K562 (cell line): ENCODE data around the gene PDCD11. TPM values are rescaled to one million over a fixed set of nuclear protein-coding genes. Genes with fewer than 3 reads are reported as not detected.

ENCODE experiments used
- ATAC-seq: fragments of 200-7000 bp; cut with Tn5 transposase; 3 replicates; pipeline ENCODE4 v1.9.1; 2020; ENCODE audit warnings: moderate library complexity
- BruUV-seq: library from RNA; stranded (reverse); fragments of 400-500 nt; replicated peaks from 2 replicates; lab custom pipeline; 2021; lab: Mats Ljungman, UMichigan
- CTCF ChIA-PET: fragments of 300-600 bp; formaldehyde crosslinking; extraction: SDS; loops from one replicate; lab custom pipeline; 2021; ENCODE audit warnings: low intra/inter-chr PET ratio; lab: Yijun Ruan, JAX
- POLR2A ChIA-PET: fragments of 300-600, 350-650 bp; sonication (Branson Sonifier 250); formaldehyde crosslinking; extraction: SDS; loops from one replicate; lab custom pipeline; 2021; ENCODE audit warnings: antibody characterized with exemption, inconsistent platforms; lab: Yijun Ruan, JAX
- DNase-seq, 4 experiments: peaks; one replicate each; pipeline versions ENCODE4 v3.0.0 to v3.0.0-alpha.2; 2011 to 2018; ENCODE audit warnings: low spot score in 3 of 4, mixed read lengths in 3 of 4; ENCODE audit errors: extremely low read depth in 1 of 4
- FAIRE-seq: peaks from 2 replicates; lab custom pipeline; 2011; peaks lifted over from hg19 to GRCh38; lab: Jason Lieb, UNC
- H2AFZ ChIP-seq: 2 replicates; pipeline ENCODE4 v1.6.0; 2011; ENCODE audit warnings: low read depth, low read length, control low read depth, inconsistent platforms
- H3K27ac ChIP-seq: fragments of 200-600 bp; 3 replicates; pipeline ENCODE4 v1.8.0; 2011; ENCODE audit warnings: low read depth, mild to moderate bottlenecking, control low read depth, inconsistent platforms, low read length, moderate library complexity, mixed read lengths; ENCODE audit errors: extremely low read depth
- H3K27me3 ChIP-seq, 2 experiments: fragments of 300-600 bp in 1 of 2; 2 replicates in 1 of 2; 3 replicates in 1 of 2; pipeline versions ENCODE4 v1.6.0 to v1.8.0; 2011; ENCODE audit warnings: inconsistent platforms in 2 of 2, low read length in 2 of 2, mild to moderate bottlenecking in 1 of 2, mixed read lengths in 1 of 2, moderate library complexity in 1 of 2; ENCODE audit not compliant: control insufficient read depth in 2 of 2, insufficient read depth in 2 of 2
- H3K36me3 ChIP-seq: fragments of 300-600 bp; 3 replicates; pipeline ENCODE4 v1.8.0; 2011; ENCODE audit warnings: mild to moderate bottlenecking, low read length, inconsistent platforms; ENCODE audit not compliant: control insufficient read depth, insufficient read depth
- H3K4me1 ChIP-seq, 2 experiments: fragments of 200-600 bp in 1 of 2; replicated peaks in 1 of 2; 2 replicates in 1 of 2; 3 replicates in 1 of 2; pipeline versions ENCODE4 v1.5.1 to v1.8.0; 2011; ENCODE audit warnings: inconsistent platforms in 2 of 2, low read length in 2 of 2, mild to moderate bottlenecking in 1 of 2, mixed read lengths in 1 of 2, moderate library complexity in 1 of 2; ENCODE audit not compliant: control insufficient read depth in 2 of 2, insufficient read depth in 2 of 2
- H3K4me2 ChIP-seq: 2 replicates; pipeline ENCODE4 v1.6.1; 2011; ENCODE audit warnings: low read length, control low read depth, inconsistent platforms, mixed read lengths; ENCODE audit not compliant: insufficient read depth
- H3K4me3 ChIP-seq: fragments of 200-600 bp; sonication (generic), shearing (Covaris generic); 2 replicates; pipeline ENCODE4 v1.5.1; 2016; ENCODE audit warnings: control low read depth, inconsistent platforms
- H3K79me2 ChIP-seq: fragments of 200-600 bp; 3 replicates; pipeline ENCODE4 v1.8.0; 2011; ENCODE audit warnings: low read length, inconsistent platforms; ENCODE audit not compliant: control insufficient read depth, insufficient read depth
- H3K9ac ChIP-seq, 2 experiments: 2 replicates each; pipeline versions ENCODE4 v1.6.0 to v1.6.1; 2011; ENCODE audit warnings: low read depth in 2 of 2, low read length in 2 of 2, control low read depth in 1 of 2, inconsistent platforms in 1 of 2, mild to moderate bottlenecking in 1 of 2, mixed read lengths in 1 of 2; ENCODE audit not compliant: insufficient read depth in 1 of 2
- H3K9me1 ChIP-seq: one replicate; pipeline ENCODE4 v1.6.0; 2011; ENCODE audit warnings: inconsistent platforms, mild to moderate bottlenecking, low read length, moderate library complexity; ENCODE audit not compliant: control insufficient read depth, insufficient read depth
- H3K9me3 ChIP-seq: replicated peaks from 2 replicates; pipeline ENCODE4 v1.5.1; 2011; ENCODE audit warnings: low read depth, low read length, inconsistent platforms; ENCODE audit not compliant: control insufficient read depth, insufficient read depth
- H4K20me1 ChIP-seq: replicated peaks from 2 replicates; pipeline ENCODE4 v1.6.1; 2011; ENCODE audit warnings: low read length, inconsistent platforms, mixed read lengths; ENCODE audit not compliant: control insufficient read depth, insufficient read depth
- ASH1L ChIP-seq: fragments of 450-650 bp; IDR thresholded peaks from 2 replicates; pipeline ENCODE4 v1.6.1; 2018; ENCODE audit warnings: borderline replicate concordance, mild to moderate bottlenecking, low read depth; ENCODE audit not compliant: partially characterized antibody
- EGR1 ChIP-seq: fragments of 450-650 bp; conservative IDR thresholded peaks from 2 replicates; pipeline ENCODE4 v1.6.1; 2017; ENCODE audit warnings: mild to moderate bottlenecking
- FOXP4 ChIP-seq: sonication (generic); formaldehyde crosslinking; IDR thresholded peaks from 2 replicates; pipeline ENCODE4 v1.8.0; 2022; ENCODE audit warnings: mild to moderate bottlenecking, missing genetic modification reagents, borderline replicate concordance
- KAT8 ChIP-seq: fragments of 450-650 bp; IDR thresholded peaks from 2 replicates; pipeline ENCODE4 v1.6.1; 2016; ENCODE audit warnings: low read depth, mild to moderate bottlenecking
- NFATC3 ChIP-seq: fragments of 450-650 bp; IDR thresholded peaks from 2 replicates; pipeline ENCODE4 v1.6.1; 2017; ENCODE audit warnings: mild to moderate bottlenecking
- NFIC ChIP-seq: fragments of 450-650 bp; IDR thresholded peaks from 2 replicates; pipeline ENCODE4 v1.6.1; 2017; ENCODE audit warnings: mild to moderate bottlenecking, inconsistent platforms
- NR2C1 ChIP-seq, 2 experiments: fragments of 450-650 bp; IDR thresholded peaks; 2 replicates each; pipeline ENCODE4 v1.6.1; 2017; ENCODE audit warnings: mild to moderate bottlenecking in 2 of 2, antibody characterized with exemption in 1 of 2, inconsistent platforms in 1 of 2, missing compliant biosample characterization in 1 of 2, missing genetic modification characterization in 1 of 2
- POLR2B ChIP-seq: fragments of 450-650 bp; IDR thresholded peaks from 2 replicates; pipeline ENCODE4 v1.6.1; 2018; ENCODE audit warnings: low read depth; ENCODE audit not compliant: partially characterized antibody
- SMARCE1 ChIP-seq: fragments of 450-650 bp; IDR thresholded peaks from 2 replicates; pipeline ENCODE4 v1.7.1; 2016; ENCODE audit warnings: mild to moderate bottlenecking
- SNAPC5 ChIP-seq: fragments of 250-450 bp; sonication (Bioruptor Pico); IDR thresholded peaks from 2 replicates; pipeline ENCODE4 v1.8.0; 2021; ENCODE audit warnings: moderate library complexity, mild to moderate bottlenecking, inconsistent platforms
- ZBTB2 ChIP-seq: fragments of 450-650 bp; IDR thresholded peaks from 2 replicates; pipeline ENCODE4 v1.6.1; 2016; ENCODE audit warnings: antibody characterized with exemption
- ZNF311 ChIP-seq: fragments of 250-450 bp; sonication (Bioruptor Pico); IDR thresholded peaks from 2 replicates; pipeline ENCODE4 v1.4.0; 2020; ENCODE audit warnings: mild to moderate bottlenecking, moderate library complexity
- ZSCAN32 ChIP-seq: fragments of 450-650 bp; formaldehyde crosslinking; IDR thresholded peaks from 2 replicates; pipeline ENCODE4 v1.4.0; 2020; ENCODE audit warnings: mild to moderate bottlenecking, moderate library complexity
- WGBS: fragments of 100-300 bp; shearing (Covaris generic); methylation state at CpG from one replicate; pipeline ENCODE4 v1.1.6; 2016; ENCODE audit warnings: low coverage, mixed read lengths; ENCODE audit not compliant: insufficient coverage; ENCODE audit errors: missing lambda C conversion rate; 5-methylcytosine and 5-hydroxymethylcytosine counted together
- in situ Hi-C: fragments of 300-500 bp; cut with MboI; formaldehyde crosslinking; loops from 4 replicates; pipeline ENCODE4 v1.15.0; 2018; ENCODE audit warnings: inconsistent platforms, mixed read lengths
- intact Hi-C: fragments of 100-400 bp; cut with micrococcal nuclease; formaldehyde crosslinking; loops from 2 replicates; pipeline ENCODE4 v1.14.2; 2022
- polyA plus RNA-seq, 8 experiments: library from polyadenylated mRNA; depleted of rRNA in 4 of 8; stranded (reverse) in 5 of 8; unstranded in 3 of 8; fragments of >200 nt; fragmentation: Nextera tagmentation in 2 of 8; fragmentation: Illumina TruSeq in 1 of 8; extraction: Ambion mirVana in 2 of 8; extraction: Trizol in 1 of 8; gene quantifications; 2 replicates each; pipeline versions ENCODE4 v1.2.1 to v1.2.3, GENCODE V29; 2011 to 2014; ENCODE audit warnings: inconsistent platforms in 1 of 8, missing spikeins in 1 of 8
- total RNA-seq, 7 experiments: library from RNA; depleted of rRNA in 6 of 7; stranded (reverse); fragments of >200 nt in 6 of 7; fragmentation: Illumina TruSeq in 2 of 7; extraction: Trizol in 2 of 7; gene quantifications; 2 replicates each; pipeline versions ENCODE4 v1.2.1 to v1.2.3, GENCODE V29; 2011 to 2021; ENCODE audit warnings: low replicate concordance in 1 of 7

The PDCD11 gene
- total and polyA plus RNA-seq, 9 of the 15 experiments (the other 6 are each of a cell fraction or from before 2014, with no cell fraction given) = 14.8 to 73.8 (median 50.0) TPM

- no TSS peak for BruUV-seq
- no peak overlapping the region for H2AFZ ChIP-seq
- H3K79me2 ChIP-seq = no peaks in the 10 kb centered on the region
- peaks cover 26% of the 10 kb centered on the region; the same call in 2 of the 3 replicates for H3K36me3 ChIP-seq
- no peak overlapping the region for H3K9ac ChIP-seq
- H3K27ac ChIP-seq = no peak overlapping the region
- no peak for DNase-seq
- in situ Hi-C loops (no loop called here), intact Hi-C loops (no loop called here)
- WGBS = 81% methylated on average over 11 of the region's 12 CpGs
- H3K9me3 ChIP-seq = no peaks in the 10 kb centered on the region
- no peaks in the 10 kb centered on the region for H3K9me1 ChIP-seq
- 0 out of 2 replicates have a peak, but pooled peaks cover 3% of the 10 kb centered on the region for H4K20me1 ChIP-seq
- H3K27me3 ChIP-seq = no peaks in the 10 kb centered on the region
- ChIA-PET CTCF (no interaction called here), POLR2A (no interaction called here)
- H3K4me1 ChIP-seq = peaks cover 2 to 23% of the 10 kb centered on the region in 2 experiments; a peak in 3 of 5 replicates
- TF ChIP-seq SMARCE1 (no peak), ZSCAN32 (no peak), FOXP4 (CRISPR knock-in tag) (no peak), NFATC3 (no peak), ASH1L (no peak), ZNF311 (CRISPR knock-in tag) (no peak), EGR1 (no peak), KAT8 (no peak), SNAPC5 (no peak), POLR2B (no peak), ZBTB2 (no peak), NFIC (no peak), NR2C1 (IDR thresholded peaks at IDR 0.05) (no peak), NR2C1 (tag; IDR thresholded peaks at IDR 0.05) (no peak)
- no peak for FAIRE-seq
- H3K4me2 ChIP-seq = no peak overlapping the region
- no peak for ATAC-seq
- no peak overlapping the region for H3K4me3 ChIP-seq
Measured at GRCh38 chr10:103450201-103450695, 53.8 kb downstream of the PDCD11 start.
